IgD-negative memory B cell (primary cell): ENCODE measurements around the gene PPP6C. TPM values are rescaled to one million over a fixed set of nuclear protein-coding genes. Genes with fewer than 3 reads are reported as not detected.
A peak's percentile ranks its signal among the peaks of the same experiment; 100 is the strongest.

Source experiments
- H3K27ac Mint-ChIP-seq, 3 donors: one replicate each; pipeline ENCODE4 v1.8.0; 2020 to 2022; ENCODE audit warnings: mild to moderate bottlenecking in 3 of 3, mixed read lengths in 3 of 3, moderate library complexity in 1 of 3
- H3K27me3 Mint-ChIP-seq: one replicate; pipeline ENCODE4 v1.8.0; 2021; ENCODE audit warnings: mixed read lengths
- H3K36me3 Mint-ChIP-seq: one replicate; pipeline ENCODE4 v1.8.0; 2020; ENCODE audit warnings: mild to moderate bottlenecking, mixed read lengths
- H3K4me1 Mint-ChIP-seq, 3 donors: one replicate each; pipeline ENCODE4 v1.8.0; 2020 to 2022; ENCODE audit warnings: mixed read lengths in 3 of 3, mild to moderate bottlenecking in 1 of 3
- H3K4me3 Mint-ChIP-seq, 4 donors: one replicate each; pipeline ENCODE4 v1.8.0; 2020 to 2022; ENCODE audit warnings: mild to moderate bottlenecking in 4 of 4, mixed read lengths in 4 of 4, moderate library complexity in 3 of 4
- H3K9me3 Mint-ChIP-seq, 3 donors: one replicate each; pipeline ENCODE4 v1.8.0; 2020 to 2021; ENCODE audit warnings: mixed read lengths in 3 of 3, mild to moderate bottlenecking in 1 of 3
- polyA plus RNA-seq: library from polyadenylated mRNA; unstranded; fragments of 300-500 nt; fragmentation: Illumina TruSeq; gene quantifications from one replicate; pipeline ENCODE4 v1.2.3, GENCODE V29; 2021

The PPP6C gene
- polyA plus RNA-seq, 1 donor from 2014 or later = 45.6 TPM

- no peak overlapping the region for H3K4me3 Mint-ChIP-seq
- no peaks in the 10 kb centered on the region for H3K9me3 Mint-ChIP-seq
- peak overlapping the region in 1 of 3 donors; percentile 78 for H3K27ac Mint-ChIP-seq
- peaks cover 2 to 7% (median 4%) of the 10 kb centered on the region in 3 donors for H3K4me1 Mint-ChIP-seq
- H3K36me3 Mint-ChIP-seq = peaks cover 8% of the 10 kb centered on the region
- H3K27me3 Mint-ChIP-seq = no peaks in the 10 kb centered on the region
Observed at GRCh38 chr9:125103770-125104460, 85.7 kb downstream of the PPP6C start.

- peaks cover 9% of the 10 kb centered on the region for H3K36me3 Mint-ChIP-seq
- H3K27ac Mint-ChIP-seq = peak overlapping the region in 1 of 3 donors; percentile 78
- no peaks in the 10 kb centered on the region for H3K9me3 Mint-ChIP-seq
- no peaks in the 10 kb centered on the region for H3K27me3 Mint-ChIP-seq
- H3K4me1 Mint-ChIP-seq = peaks cover 2 to 7% (median 4%) of the 10 kb centered on the region in 3 donors
- no peak overlapping the region for H3K4me3 Mint-ChIP-seq
Observed at GRCh38 chr9:125103021-125103420, 86.6 kb downstream of the PPP6C start.

GRCh38 chr9:125100822-125101221 lies 88.8 kb downstream of the PPP6C start:
- H3K36me3 Mint-ChIP-seq = peaks cover 10% of the 10 kb centered on the region
- H3K4me3 Mint-ChIP-seq = no peak overlapping the region
- peaks cover 0 to 5% (median 0%) of the 10 kb centered on the region in 3 donors for H3K9me3 Mint-ChIP-seq
- H3K4me1 Mint-ChIP-seq = peaks cover 2 to 4% (median 4%) of the 10 kb centered on the region in 3 donors
- H3K27me3 Mint-ChIP-seq = no peaks in the 10 kb centered on the region
- peak overlapping the region in 1 of 3 donors; percentile 44 for H3K27ac Mint-ChIP-seq

- no peak overlapping the region for H3K4me3 Mint-ChIP-seq
- peaks cover 0 to 5% (median 0%) of the 10 kb centered on the region in 3 donors for H3K9me3 Mint-ChIP-seq
- peaks cover 13% of the 10 kb centered on the region for H3K36me3 Mint-ChIP-seq
- H3K4me1 Mint-ChIP-seq = peaks cover 0 to 4% (median 4%) of the 10 kb centered on the region in 3 donors
- H3K27ac Mint-ChIP-seq = no peak overlapping the region
- H3K27me3 Mint-ChIP-seq = no peaks in the 10 kb centered on the region
Observed at GRCh38 chr9:125099816-125100215, 89.8 kb downstream of the PPP6C start.

Other genes starting within 250 kb of the PPP6C start
- 10.3 TPM for gene GOLGA1, start 248.7 kb downstream of the PPP6C start, polyA plus RNA-seq
- gene SCAI, start 46.3 kb downstream of the PPP6C start, polyA plus RNA-seq = 4.9 TPM
- gene RABEPK, start 10.7 kb upstream of the PPP6C start, polyA plus RNA-seq = 21.0 TPM
- 147 TPM for gene HSPA5, start 51.5 kb upstream of the PPP6C start, polyA plus RNA-seq
- 33.7 TPM for gene GAPVD1, start 72.0 kb upstream of the PPP6C start, polyA plus RNA-seq